Measurements from ENCODE around the gene ABCF3. TPM values are rescaled to one million over a fixed set of nuclear protein-coding genes. Genes with fewer than 3 reads are reported as not detected.
A peak's percentile ranks its signal among the peaks of the same experiment; 100 is the strongest.

The ABCF3 gene
- total RNA-seq, 1 experiment from 2014 or later: 56.1 TPM

- Histone ChIP-seq H3K14ac (ENCODE audit: insufficient read depth, low read length) (peak overlapping the region; percentile 67; the same call in 1 of the 2 replicates), H2AFZ (ENCODE audit: low read length) (no peak overlapping the region), H3K4ac (ENCODE audit: low read depth, low read length) (no peak overlapping the region), H2AK5ac (ENCODE audit: insufficient read length, low read length) (no peak overlapping the region), H3T11ph (ENCODE audit: low read length) (no peak overlapping the region), H3K9ac (ENCODE audit: extremely low read depth, insufficient read length, low read length) (peak overlapping the region; percentile 92), H2BK20ac (ENCODE audit: low read depth, low read length, poor library complexity, severe bottlenecking) (no peak overlapping the region), H3K27me3 (ENCODE audit: insufficient read depth, low read length) (no peaks in the 10 kb centered on the region), H3K4me2 (ENCODE audit: insufficient read depth, insufficient read length, low read length) (peak overlapping the region; percentile 97), H3K18ac (ENCODE audit: insufficient read length, low read depth, low read length) (no peak overlapping the region), H4K91ac (ENCODE audit: insufficient read length, low read depth, low read length) (no peak overlapping the region), H2BK5ac (ENCODE audit: insufficient read length, low read length) (no peak overlapping the region), H4K5ac (ENCODE audit: insufficient read length, low read depth, low read length) (no peak overlapping the region), H2BK12ac (ENCODE audit: insufficient read length, low read depth, low read length) (no peak overlapping the region), H3K23me2 (ENCODE audit: insufficient read length, low read depth, low read length, poor library complexity, severe bottlenecking) (peaks cover 16% of the 10 kb centered on the region), H3K79me2 (ENCODE audit: insufficient read depth, low read length) (peaks cover 9% of the 10 kb centered on the region; the same call in 1 of the 2 replicates), H2BK15ac (ENCODE audit: low read depth, low read length) (no peak overlapping the region), H4K20me1 (ENCODE audit: control insufficient read depth, insufficient read depth, insufficient read length) (peaks cover 3% of the 10 kb centered on the region), H3K79me1 (ENCODE audit: insufficient read depth, low read depth, low read length, poor library complexity, severe bottlenecking) (peaks cover 7% of the 10 kb centered on the region), H2BK120ac (ENCODE audit: low read depth, low read length, poor library complexity, severe bottlenecking) (no peak overlapping the region), H3K27ac (ENCODE audit: insufficient read length, low read depth, low read length) (peak overlapping the region; percentile 72), H4K8ac (replicated peaks; ENCODE audit: insufficient read length, low read depth, low read length) (no peak overlapping the region), H3K4me1 (ENCODE audit: insufficient read depth, low read length) (no peaks in the 10 kb centered on the region; the same call in 1 of the 2 replicates), H3K23ac (ENCODE audit: insufficient read length, low read depth, low read length) (no peak overlapping the region), H3K9me3 (ENCODE audit: control insufficient read depth, low read depth, low read length) (no peaks in the 10 kb centered on the region), H3K56ac (ENCODE audit: insufficient read length, low read depth, low read length) (no peak overlapping the region)
- Mint-ChIP-seq H3K4me3 (peak overlapping the region; percentile 95 to 96), H3K27me3 (ENCODE audit: low read depth) (no peaks in the 10 kb centered on the region), H3K4me1 (peaks cover 22 to 31% of the 10 kb centered on the region in 2 experiments), H3K27ac (peak overlapping the region; percentile 99 to 100 (median 99)), H3K36me3 (ENCODE audit: insufficient read depth in 1 of 3, low read depth in 3 of 3) (peaks cover 37 to 65% (median 56%) of the 10 kb centered on the region in 3 experiments), H3K9me3 (no peaks in the 10 kb centered on the region)
- no CpG with 5 or more reads among the region's 3 CpGs for WGBS (ENCODE audit: extremely low coverage, insufficient read length, low lambda C conversion rate)
- TF ChIP-seq, protein P1, sequence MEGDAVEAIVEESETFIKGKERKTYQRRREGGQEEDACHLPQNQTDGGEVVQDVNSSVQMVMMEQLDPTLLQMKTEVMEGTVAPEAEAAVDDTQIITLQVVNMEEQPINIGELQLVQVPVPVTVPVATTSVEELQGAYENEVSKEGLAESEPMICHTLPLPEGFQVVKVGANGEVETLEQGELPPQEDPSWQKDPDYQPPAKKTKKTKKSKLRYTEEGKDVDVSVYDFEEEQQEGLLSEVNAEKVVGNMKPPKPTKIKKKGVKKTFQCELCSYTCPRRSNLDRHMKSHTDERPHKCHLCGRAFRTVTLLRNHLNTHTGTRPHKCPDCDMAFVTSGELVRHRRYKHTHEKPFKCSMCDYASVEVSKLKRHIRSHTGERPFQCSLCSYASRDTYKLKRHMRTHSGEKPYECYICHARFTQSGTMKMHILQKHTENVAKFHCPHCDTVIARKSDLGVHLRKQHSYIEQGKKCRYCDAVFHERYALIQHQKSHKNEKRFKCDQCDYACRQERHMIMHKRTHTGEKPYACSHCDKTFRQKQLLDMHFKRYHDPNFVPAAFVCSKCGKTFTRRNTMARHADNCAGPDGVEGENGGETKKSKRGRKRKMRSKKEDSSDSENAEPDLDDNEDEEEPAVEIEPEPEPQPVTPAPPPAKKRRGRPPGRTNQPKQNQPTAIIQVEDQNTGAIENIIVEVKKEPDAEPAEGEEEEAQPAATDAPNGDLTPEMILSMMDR (conservative IDR thresholded peaks at IDR 0.05): no peak
- no peak for DNase-seq
These were observed 10.0 kb upstream of the ABCF3 start for GRCh38 chr3:184175981-184176376.
